GM12874 (cell line): ENCODE data around the gene GRK3.

ENCODE experiments used
- CTCF ChIP-seq: IDR thresholded peaks from 2 replicates; pipeline ENCODE4 v1.5.1; 2011; ENCODE audit warnings: low read depth, mild to moderate bottlenecking, control low read depth, low read length, moderate library complexity; ENCODE audit not compliant: insufficient read depth

Gene GRK3

GRCh38 chr22:25694196-25694907 is 129.9 kb downstream of the GRK3 start:
- no peak for TF ChIP-seq CTCF

- TF ChIP-seq CTCF, result no peak
Observed at GRCh38 chr22:25695146-25695545, 130.7 kb downstream of the GRK3 start.

- no peak for TF ChIP-seq CTCF
Observed at GRCh38 chr22:25696763-25697162, 132.3 kb downstream of the GRK3 start.

- TF ChIP-seq CTCF, result no peak
Observed at GRCh38 chr22:25697181-25697664, 132.7 kb downstream of the GRK3 start.

- TF ChIP-seq CTCF, result no peak
Observed at GRCh38 chr22:25697978-25698377, 133.5 kb downstream of the GRK3 start.

- TF ChIP-seq CTCF, result no peak
Observed at GRCh38 chr22:25698461-25698860, 134.0 kb downstream of the GRK3 start.

GRCh38 chr22:25698978-25699377 is 134.5 kb downstream of the GRK3 start:
- TF ChIP-seq CTCF, result no peak
